ENCODE data around the gene ARHGAP15.
"Not testable (repeated sequence)": the region's sequence is repeated elsewhere in the genome, so short reads cannot be mapped to it uniquely, and the experiment has no call there.

Gene ARHGAP15

DNA sequence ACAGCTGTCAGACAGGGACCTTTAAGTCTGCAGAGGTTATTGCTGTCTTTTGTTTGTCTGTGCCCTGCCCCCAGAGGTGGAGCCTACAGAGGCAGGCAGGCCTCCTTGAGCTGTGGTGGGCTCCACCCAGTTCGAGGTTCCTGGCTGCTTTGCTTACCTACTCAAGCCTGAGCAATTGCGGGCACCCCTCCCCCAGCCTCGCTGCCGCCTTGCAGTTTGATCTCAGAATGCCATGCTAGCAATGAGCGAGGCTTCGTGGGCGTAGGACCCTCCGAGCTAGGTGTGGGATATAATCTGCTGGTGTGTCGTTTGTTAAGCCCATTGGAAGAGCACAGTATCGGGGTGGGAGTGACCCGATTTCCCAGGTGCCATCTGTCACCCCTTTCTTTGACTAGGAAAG, 412.7 kb downstream of the ARHGAP15 start:
- H3K4me3 Mint-ChIP-seq, H3K27ac Mint-ChIP-seq, H3K9me3 Mint-ChIP-seq, H3K27me3 Mint-ChIP-seq: not testable (repeated sequence)
- H3K4me1 Mint-ChIP-seq = peaks cover 63% of the 10 kb centered on the region
- peaks cover 25% of the 10 kb centered on the region for H3K36me3 Mint-ChIP-seq

DNA sequence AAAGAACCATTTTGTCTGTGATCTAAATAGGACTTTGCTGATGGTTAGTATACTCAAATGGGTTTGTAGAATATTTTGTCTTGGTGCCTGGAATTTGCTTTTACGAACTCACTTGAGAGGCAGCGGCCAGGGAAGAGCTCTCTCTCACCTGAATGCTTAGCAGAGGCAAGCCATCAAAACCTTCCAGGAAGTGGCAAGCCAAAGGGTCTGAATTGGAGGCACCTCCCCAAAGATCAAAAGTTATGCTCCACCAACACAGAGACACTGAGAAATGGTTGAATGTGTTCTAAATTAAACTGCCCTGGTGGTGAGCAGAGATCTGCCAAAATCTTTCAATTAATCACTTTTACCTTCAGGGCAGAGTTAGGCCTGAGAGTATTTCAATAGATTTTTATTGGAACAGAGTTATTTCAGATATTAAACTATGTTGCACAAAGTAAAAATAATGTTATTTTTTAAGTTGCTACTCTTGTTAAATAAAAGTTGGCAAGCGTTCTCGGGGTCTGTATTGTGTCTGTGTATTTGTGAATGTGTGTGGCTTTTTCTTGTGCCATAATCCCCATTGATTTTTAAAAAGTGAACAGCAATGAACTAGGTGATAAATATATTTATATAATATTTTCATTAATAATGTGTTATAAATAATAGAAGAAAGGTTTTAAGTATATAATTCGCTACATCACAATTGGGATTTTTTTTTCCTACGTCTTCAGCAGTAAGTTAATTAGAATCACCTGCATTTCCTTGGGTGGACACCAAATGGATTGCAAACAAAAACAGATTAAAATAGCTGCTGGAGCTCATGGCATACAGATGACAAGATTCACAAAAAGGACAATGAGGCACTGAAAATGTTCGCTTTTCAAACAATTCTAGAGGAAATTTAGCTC, 416.1 kb downstream of the ARHGAP15 start:
- Mint-ChIP-seq H3K9me3 (no peaks in the 10 kb centered on the region), H3K36me3 (peaks cover 25% of the 10 kb centered on the region), H3K4me3 (no peak overlapping the region), H3K27ac (peak overlapping the region; percentile 73), H3K27me3 (no peaks in the 10 kb centered on the region), H3K4me1 (peaks cover 47% of the 10 kb centered on the region)

DNA sequence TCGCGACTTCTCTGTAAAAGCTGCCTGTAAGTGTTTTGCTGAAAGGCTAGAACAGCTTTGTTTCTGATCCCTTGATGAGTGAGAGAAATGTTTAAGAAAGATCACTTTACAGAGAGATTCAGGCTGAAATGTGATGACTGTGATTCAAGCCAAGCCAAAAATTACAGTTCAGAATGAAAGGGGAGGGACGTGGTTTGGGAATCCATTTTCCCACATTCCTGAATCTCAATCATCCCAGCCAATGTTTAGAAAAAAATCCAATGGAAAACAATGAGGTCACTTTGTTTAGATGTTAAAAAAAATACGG, 416.7 kb downstream of the ARHGAP15 start:
- peaks cover 20% of the 10 kb centered on the region for H3K36me3 Mint-ChIP-seq
- H3K4me3 Mint-ChIP-seq = no peak overlapping the region
- no peaks in the 10 kb centered on the region for H3K27me3 Mint-ChIP-seq
- H3K9me3 Mint-ChIP-seq = no peaks in the 10 kb centered on the region
- H3K4me1 Mint-ChIP-seq = peaks cover 41% of the 10 kb centered on the region
- H3K27ac Mint-ChIP-seq = no peak overlapping the region

DNA sequence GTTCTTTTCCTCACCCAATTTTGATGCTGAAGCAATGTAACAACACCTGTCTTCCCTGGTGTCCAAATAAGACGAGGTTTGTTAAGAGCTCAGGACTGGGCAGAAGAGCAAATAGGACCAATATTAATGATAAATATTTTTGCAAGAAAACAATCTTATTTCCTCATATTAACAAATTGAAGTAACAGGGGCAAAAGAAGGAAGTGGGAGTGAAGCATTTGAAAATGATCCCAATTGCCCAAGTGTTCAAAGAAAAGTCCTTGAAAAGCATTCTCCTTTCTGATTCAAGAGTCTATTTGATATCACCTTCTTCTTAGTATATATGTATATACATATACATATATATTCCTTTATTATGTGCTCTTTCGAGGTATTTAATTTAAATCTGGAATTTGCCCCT, 418.8 kb downstream of the ARHGAP15 start:
- no peak overlapping the region for H3K4me3 Mint-ChIP-seq
- H3K36me3 Mint-ChIP-seq = peaks cover 14% of the 10 kb centered on the region
- peaks cover 32% of the 10 kb centered on the region for H3K4me1 Mint-ChIP-seq
- no peaks in the 10 kb centered on the region for H3K27me3 Mint-ChIP-seq
- no peaks in the 10 kb centered on the region for H3K9me3 Mint-ChIP-seq
- H3K27ac Mint-ChIP-seq = no peak overlapping the region

DNA sequence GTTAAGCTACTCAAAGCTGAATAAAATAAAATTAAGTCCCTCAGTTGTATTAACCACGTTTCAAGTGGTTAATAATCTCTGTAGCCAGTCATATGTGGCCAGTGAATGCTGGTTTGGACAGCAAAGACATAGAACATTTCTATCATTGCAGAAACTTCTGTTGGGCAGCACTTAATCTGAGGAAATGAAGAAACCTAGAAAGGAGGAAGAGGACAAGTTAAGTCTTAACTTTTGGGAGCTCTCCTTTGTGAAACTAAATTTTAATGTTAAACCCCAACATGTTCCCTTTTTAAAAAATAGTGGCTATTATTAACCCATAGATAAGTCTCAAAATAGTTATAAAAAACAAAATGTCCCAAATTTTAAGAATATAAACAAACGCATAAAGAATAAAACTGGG, 421.3 kb downstream of the ARHGAP15 start:
- H3K27me3 Mint-ChIP-seq = no peaks in the 10 kb centered on the region
- no peak overlapping the region for H3K4me3 Mint-ChIP-seq
- no peaks in the 10 kb centered on the region for H3K9me3 Mint-ChIP-seq
- peaks cover 8% of the 10 kb centered on the region for H3K4me1 Mint-ChIP-seq
- H3K36me3 Mint-ChIP-seq = peaks cover 10% of the 10 kb centered on the region
- no peak overlapping the region for H3K27ac Mint-ChIP-seq

DNA sequence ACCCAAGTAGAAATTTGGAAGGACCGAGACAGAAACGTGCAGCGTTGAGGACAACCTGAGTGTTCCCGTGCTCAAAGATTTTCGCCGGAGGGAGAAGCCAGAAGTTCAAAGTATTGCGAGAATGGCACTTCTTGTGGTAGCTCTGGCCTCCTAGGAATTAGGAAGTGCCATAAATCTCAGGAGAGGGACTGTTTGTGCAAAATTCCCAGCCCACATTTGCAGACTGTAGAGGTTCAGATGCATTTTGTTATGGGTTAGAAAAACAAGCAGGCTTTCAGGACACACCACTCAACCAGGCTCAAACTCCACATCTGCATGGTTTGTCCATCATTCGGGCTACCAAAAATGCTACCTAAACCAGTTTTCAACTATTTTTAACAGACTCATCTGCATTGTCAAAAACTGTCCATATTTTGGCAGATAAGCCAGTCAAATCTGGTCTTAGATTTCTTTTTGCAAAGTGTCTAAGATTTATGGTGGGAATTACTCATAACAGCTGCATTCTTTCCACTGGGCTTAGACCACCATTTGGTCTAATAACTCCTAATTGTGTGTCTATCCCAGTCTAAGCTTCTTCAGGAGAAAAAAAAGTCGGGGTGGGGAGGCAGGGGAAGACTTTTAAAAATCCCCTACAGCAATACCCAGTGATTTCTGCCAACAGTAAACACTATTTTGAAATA, 422.9 kb downstream of the ARHGAP15 start:
- no peaks in the 10 kb centered on the region for H3K27me3 Mint-ChIP-seq
- H3K4me1 Mint-ChIP-seq = peaks cover 3% of the 10 kb centered on the region
- no peak overlapping the region for H3K4me3 Mint-ChIP-seq
- H3K27ac Mint-ChIP-seq = peak overlapping the region; percentile 51
- peaks cover 18% of the 10 kb centered on the region for H3K36me3 Mint-ChIP-seq
- H3K9me3 Mint-ChIP-seq = no peaks in the 10 kb centered on the region

DNA sequence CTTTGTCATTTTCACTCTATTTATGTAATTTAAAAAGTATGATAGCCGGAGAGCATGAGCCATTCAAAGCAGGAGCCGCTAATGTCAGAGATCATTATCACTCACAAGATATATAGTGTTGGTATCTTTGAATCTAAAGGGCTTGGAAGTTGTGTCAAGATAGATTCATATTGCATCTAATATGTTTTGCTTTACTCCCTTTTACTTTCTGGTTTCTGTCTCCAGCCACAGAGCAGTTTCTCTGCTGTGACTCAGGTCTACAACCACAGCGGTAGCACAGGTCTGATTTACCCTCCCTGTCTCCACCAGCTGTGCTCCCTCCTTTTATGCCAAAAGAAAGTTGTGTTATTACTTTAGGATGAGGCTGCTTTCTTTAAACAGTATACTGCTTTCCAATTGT, 424.0 kb downstream of the ARHGAP15 start:
- Mint-ChIP-seq H3K36me3 (peaks cover 23% of the 10 kb centered on the region), H3K27me3 (no peaks in the 10 kb centered on the region), H3K9me3 (no peaks in the 10 kb centered on the region)

DNA sequence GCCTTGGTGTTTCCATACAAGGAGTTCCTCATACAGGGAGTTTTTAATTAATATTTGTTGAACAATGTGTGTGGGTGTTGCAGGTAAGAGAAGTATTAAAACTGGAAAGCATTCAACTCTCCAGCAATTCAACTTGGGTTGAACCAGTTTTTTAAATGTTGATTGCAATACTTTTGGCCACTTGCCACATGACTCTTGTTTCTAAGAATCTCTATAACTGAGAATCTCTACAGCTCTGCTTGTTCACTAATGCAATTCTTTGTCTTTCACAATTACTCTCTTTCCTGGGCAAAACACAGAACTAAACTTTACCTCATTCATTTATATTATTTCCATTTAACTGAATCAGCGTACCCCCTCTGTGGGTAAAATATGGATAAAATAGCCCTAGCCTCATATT, 429.4 kb downstream of the ARHGAP15 start:
- H3K27me3 Mint-ChIP-seq = no peaks in the 10 kb centered on the region
- H3K27ac Mint-ChIP-seq = no peak overlapping the region
- no peak overlapping the region for H3K4me3 Mint-ChIP-seq
- H3K9me3 Mint-ChIP-seq = no peaks in the 10 kb centered on the region
- H3K4me1 Mint-ChIP-seq = peaks cover 3% of the 10 kb centered on the region
- peaks cover 46% of the 10 kb centered on the region for H3K36me3 Mint-ChIP-seq

More for the DNA sequence above, 424.0 kb downstream of the ARHGAP15 start:
- Mint-ChIP-seq H3K4me1 (peaks cover 3% of the 10 kb centered on the region), H3K4me3 (no peak overlapping the region), H3K27ac (no peak overlapping the region)

DNA sequence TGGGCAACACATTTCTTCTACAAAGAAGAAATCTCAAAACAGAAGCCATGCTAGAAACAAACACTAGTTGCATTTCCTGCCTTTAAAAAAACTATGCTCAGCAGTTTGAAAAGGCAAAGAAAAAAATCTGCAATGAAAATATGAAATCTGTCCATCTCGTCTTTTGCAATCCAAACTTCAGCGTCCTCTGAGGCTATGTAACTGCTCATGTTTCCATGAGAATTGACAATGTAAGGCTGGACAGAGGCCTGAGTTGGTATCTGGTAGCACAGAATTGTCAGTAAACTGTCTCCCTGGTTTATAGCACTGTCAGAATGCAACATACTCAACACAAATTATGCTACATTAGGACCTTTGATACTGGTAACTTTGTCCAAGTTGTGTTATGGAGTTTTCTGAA, 429.9 kb downstream of the ARHGAP15 start:
- H3K9me3 Mint-ChIP-seq = no peaks in the 10 kb centered on the region
- H3K4me1 Mint-ChIP-seq = peaks cover 3% of the 10 kb centered on the region
- no peaks in the 10 kb centered on the region for H3K27me3 Mint-ChIP-seq
- no peak overlapping the region for H3K4me3 Mint-ChIP-seq
- peaks cover 48% of the 10 kb centered on the region for H3K36me3 Mint-ChIP-seq
- H3K27ac Mint-ChIP-seq = no peak overlapping the region

DNA sequence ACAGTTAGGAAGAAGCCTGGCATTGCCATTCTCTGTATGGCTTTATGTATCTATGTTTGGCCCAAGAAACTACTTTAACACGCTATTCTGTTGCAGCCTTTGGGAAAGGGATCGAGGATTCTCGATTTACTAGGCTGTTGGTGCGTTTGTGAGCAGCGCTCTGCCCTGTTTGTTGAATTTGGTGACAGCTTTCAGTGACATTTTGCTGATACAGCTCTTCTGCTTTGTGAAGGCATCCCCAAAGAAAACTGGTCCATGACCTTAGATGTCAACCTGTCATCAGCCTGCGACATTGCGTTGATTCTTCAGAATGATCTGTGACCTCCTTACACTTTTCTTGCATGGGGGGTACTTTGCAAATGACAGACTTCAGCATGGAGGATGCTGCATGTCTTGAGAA, 431.5 kb downstream of the ARHGAP15 start:
- Mint-ChIP-seq H3K36me3 (peaks cover 50% of the 10 kb centered on the region), H3K27ac (no peak overlapping the region), H3K9me3 (no peaks in the 10 kb centered on the region), H3K4me3 (no peak overlapping the region), H3K27me3 (no peaks in the 10 kb centered on the region), H3K4me1 (peaks cover 3% of the 10 kb centered on the region)

DNA sequence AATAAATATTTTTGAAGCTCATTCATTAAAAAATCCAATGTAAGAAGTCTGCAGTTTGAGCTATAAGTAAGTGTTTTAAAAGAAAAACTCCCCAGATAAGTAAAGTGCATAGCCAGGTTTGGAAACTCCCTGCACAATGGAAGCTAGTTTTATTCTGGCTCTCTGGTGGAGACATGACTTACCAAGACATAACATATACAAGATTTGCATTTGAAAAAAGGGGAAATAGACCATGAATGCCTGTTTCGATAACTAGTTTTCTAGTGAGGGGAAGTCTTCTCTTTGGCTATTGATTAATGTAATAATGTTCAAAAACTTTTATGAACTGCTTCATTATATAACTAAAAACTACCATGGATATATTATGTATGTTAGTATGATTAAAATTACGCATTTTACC, 435.2 kb downstream of the ARHGAP15 start:
- H3K9me3 Mint-ChIP-seq = no peaks in the 10 kb centered on the region
- peaks cover 46% of the 10 kb centered on the region for H3K36me3 Mint-ChIP-seq
- no peak overlapping the region for H3K4me3 Mint-ChIP-seq
- H3K4me1 Mint-ChIP-seq = peaks cover 7% of the 10 kb centered on the region
- H3K27ac Mint-ChIP-seq = no peak overlapping the region
- H3K27me3 Mint-ChIP-seq = no peaks in the 10 kb centered on the region

DNA sequence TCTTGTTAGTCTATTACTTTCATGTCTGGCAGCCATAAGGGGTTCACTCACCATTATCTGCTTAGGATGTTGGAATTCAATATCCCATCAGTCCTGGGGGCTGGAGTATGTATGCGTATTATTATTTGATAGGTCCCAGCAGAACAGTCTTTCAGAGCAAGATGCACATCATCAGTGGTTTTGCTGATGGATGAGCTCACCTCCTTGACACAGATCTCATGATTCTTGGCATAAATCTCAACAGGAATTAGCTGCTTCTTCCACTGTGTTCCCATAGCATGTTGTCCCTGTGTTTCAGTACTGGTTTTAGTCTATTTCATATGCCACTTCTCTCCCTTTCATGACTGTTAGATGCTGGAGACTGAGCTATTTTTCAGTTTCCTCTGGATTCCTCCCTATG, 442.5 kb downstream of the ARHGAP15 start:
- Mint-ChIP-seq H3K4me1 (peaks cover 14% of the 10 kb centered on the region), H3K36me3 (peaks cover 39% of the 10 kb centered on the region), H3K9me3 (no peaks in the 10 kb centered on the region), H3K27me3 (no peaks in the 10 kb centered on the region), H3K4me3 (no peak overlapping the region), H3K27ac (no peak overlapping the region)

DNA sequence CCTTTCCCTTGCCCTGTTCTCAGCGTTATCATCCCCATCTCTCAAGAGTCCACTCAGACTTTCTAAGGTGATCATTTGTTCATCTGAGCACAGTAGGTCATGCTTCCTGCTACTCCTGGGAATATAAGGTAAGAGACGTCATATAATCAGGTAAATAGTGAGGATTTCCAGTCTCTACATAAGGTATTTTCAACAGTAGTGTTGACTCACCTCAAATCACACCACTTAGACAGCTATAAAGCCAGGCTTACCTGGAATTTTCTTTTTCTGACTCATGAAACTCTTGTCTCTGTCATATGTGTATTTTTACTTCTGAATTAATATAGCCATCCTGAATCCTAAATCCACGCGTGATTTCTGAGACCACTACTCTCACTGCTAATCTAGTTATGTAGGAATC, 443.2 kb downstream of the ARHGAP15 start:
- Mint-ChIP-seq H3K27ac (no peak overlapping the region), H3K9me3 (no peaks in the 10 kb centered on the region), H3K4me1 (peaks cover 14% of the 10 kb centered on the region), H3K27me3 (no peaks in the 10 kb centered on the region), H3K36me3 (peaks cover 36% of the 10 kb centered on the region), H3K4me3 (no peak overlapping the region)

DNA sequence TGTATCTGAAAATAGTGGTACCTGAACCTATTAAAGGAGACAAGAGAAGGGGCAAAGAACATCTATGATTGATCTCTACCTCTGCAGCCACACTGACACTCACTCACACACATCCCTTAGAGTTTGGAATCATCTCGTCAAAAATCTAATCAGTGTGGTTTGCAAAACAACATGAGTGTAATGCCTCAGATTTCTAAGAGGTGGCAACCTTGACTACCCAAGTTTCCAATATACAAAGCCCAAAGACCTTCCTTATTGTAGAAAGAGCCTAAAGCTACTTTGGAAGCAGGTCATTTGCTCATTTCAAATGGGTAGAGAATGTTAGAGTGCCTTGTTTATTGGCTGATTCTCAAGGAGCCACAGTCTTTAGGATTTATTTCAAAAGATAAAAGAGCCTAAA, 444.9 kb downstream of the ARHGAP15 start:
- Mint-ChIP-seq H3K9me3 (no peaks in the 10 kb centered on the region), H3K4me1 (peaks cover 13% of the 10 kb centered on the region), H3K27me3 (no peaks in the 10 kb centered on the region), H3K36me3 (peaks cover 31% of the 10 kb centered on the region), H3K4me3 (no peak overlapping the region), H3K27ac (no peak overlapping the region)

DNA sequence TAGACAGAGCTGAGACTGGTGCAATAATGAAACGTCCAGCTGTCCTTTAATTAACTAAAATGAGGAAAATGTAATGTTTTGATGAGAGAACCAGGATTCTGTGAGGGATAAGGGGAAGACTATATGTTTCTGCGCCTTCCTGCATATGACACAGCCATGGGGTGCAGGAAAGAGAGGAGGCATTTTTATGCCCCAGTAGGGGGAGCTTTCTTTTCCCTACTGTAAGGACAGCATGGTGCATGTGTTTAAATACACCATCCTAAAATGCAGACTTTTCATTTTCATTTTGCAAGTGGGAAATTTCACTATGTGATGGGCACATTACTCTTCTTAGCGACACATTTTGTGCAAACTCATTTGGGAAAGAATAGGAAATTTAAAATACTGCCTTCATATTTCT, 446.1 kb downstream of the ARHGAP15 start:
- Mint-ChIP-seq H3K9me3 (no peaks in the 10 kb centered on the region), H3K4me3 (no peak overlapping the region), H3K4me1 (peaks cover 9% of the 10 kb centered on the region), H3K27me3 (no peaks in the 10 kb centered on the region), H3K36me3 (peaks cover 27% of the 10 kb centered on the region), H3K27ac (no peak overlapping the region)

DNA sequence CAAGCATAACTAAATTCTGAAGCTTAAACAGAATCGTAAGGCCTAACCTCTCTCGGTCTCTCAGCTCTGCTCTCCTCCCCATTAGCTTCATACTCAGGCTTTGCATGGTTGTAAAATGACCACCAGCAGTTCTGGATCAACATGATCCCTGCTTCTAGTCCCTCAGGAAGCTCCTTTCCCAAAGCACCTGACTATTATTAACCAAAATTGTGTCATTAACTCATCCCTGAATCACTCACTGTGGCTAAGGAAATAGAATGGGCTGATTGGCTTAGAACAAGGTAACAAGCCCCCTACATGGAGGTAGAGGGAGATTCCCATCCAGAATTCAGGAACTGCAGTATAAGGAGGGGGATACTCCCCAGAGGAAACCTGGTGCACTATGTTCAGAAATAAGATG, 448.3 kb downstream of the ARHGAP15 start:
- H3K27me3 Mint-ChIP-seq = no peaks in the 10 kb centered on the region
- peaks cover 33% of the 10 kb centered on the region for H3K36me3 Mint-ChIP-seq
- H3K27ac Mint-ChIP-seq = no peak overlapping the region
- no peaks in the 10 kb centered on the region for H3K9me3 Mint-ChIP-seq
- H3K4me3 Mint-ChIP-seq = no peak overlapping the region
- peaks cover 7% of the 10 kb centered on the region for H3K4me1 Mint-ChIP-seq

All from activated naive CD4-positive, alpha-beta T cell treated with anti-CD3 and anti-CD28 coated beads, Interleukin-2, amount 50 U/mL, for 24 hours (primary cell).